Mesenchymal stem cell (in vitro differentiated cells and primary cell): ENCODE measurements around the gene AP2S1.
A peak's percentile ranks its signal among the peaks of the same experiment; 100 is the strongest.
"Not testable (repeated sequence)": the region's sequence is repeated elsewhere in the genome, so short reads cannot be mapped to it uniquely, and the experiment has no call there.

Source experiments
- DNase-seq: peaks from one replicate; pipeline ENCODE4 v3.0.0-alpha.2; 2013
- H2AFZ ChIP-seq: one replicate; pipeline ENCODE4 v1.6.1; 2013; ENCODE audit warnings: low read depth, mild to moderate bottlenecking, control low read depth, inconsistent platforms, low read length, moderate library complexity
- H2AK5ac ChIP-seq: 2 replicates; pipeline ENCODE4 v1.6.1; 2013; ENCODE audit warnings: low read length, moderate library complexity, mild to moderate bottlenecking, inconsistent platforms; ENCODE audit not compliant: severe bottlenecking
- H2BK120ac ChIP-seq: one replicate; pipeline ENCODE4 v1.6.1; 2013; ENCODE audit warnings: low read depth, mild to moderate bottlenecking, inconsistent platforms, low read length, moderate library complexity
- H2BK12ac ChIP-seq, 2 experiments: one replicate each; pipeline ENCODE4 v1.6.1; 2013; ENCODE audit warnings: inconsistent platforms in 2 of 2, low read length in 2 of 2, mild to moderate bottlenecking in 2 of 2, moderate library complexity in 2 of 2, control low read depth in 1 of 2
- H2BK15ac ChIP-seq: one replicate; pipeline ENCODE4 v1.6.1; 2013; ENCODE audit warnings: mild to moderate bottlenecking, low read depth, inconsistent platforms; ENCODE audit not compliant: poor library complexity, severe bottlenecking
- H2BK5ac ChIP-seq: 2 replicates; pipeline ENCODE4 v1.6.1; 2013; ENCODE audit warnings: low read depth, mild to moderate bottlenecking, low read length, control low read depth, inconsistent platforms; ENCODE audit not compliant: poor library complexity, severe bottlenecking
- H3K14ac ChIP-seq, 2 experiments: one replicate each; pipeline ENCODE4 v1.6.1; 2013; ENCODE audit warnings: inconsistent platforms in 2 of 2, low read length in 2 of 2, control low read depth in 1 of 2, mild to moderate bottlenecking in 1 of 2, moderate library complexity in 1 of 2
- H3K18ac ChIP-seq, 2 experiments: one replicate each; pipeline ENCODE4 v1.6.1; 2013; ENCODE audit warnings: inconsistent platforms in 2 of 2, low read length in 2 of 2, control low read depth in 1 of 2, low read depth in 1 of 2, mild to moderate bottlenecking in 1 of 2
- H3K23ac ChIP-seq, 2 experiments: one replicate each; pipeline ENCODE4 v1.6.1; 2013; ENCODE audit warnings: inconsistent platforms in 2 of 2, low read length in 2 of 2, mild to moderate bottlenecking in 2 of 2, moderate library complexity in 2 of 2, control low read depth in 1 of 2
- H3K27ac ChIP-seq: 2 replicates; pipeline ENCODE4 v1.5.1; 2013; ENCODE audit warnings: mild to moderate bottlenecking, moderate library complexity, low read length, control low read depth, inconsistent platforms; ENCODE audit not compliant: poor library complexity, severe bottlenecking
- H3K27me3 ChIP-seq, 2 experiments: 2 replicates each; pipeline versions ENCODE4 v1.6.1 to v1.7.0; 2013; ENCODE audit warnings: low read length in 2 of 2, mild to moderate bottlenecking in 2 of 2, moderate library complexity in 2 of 2, control low read depth in 1 of 2, inconsistent platforms in 1 of 2; ENCODE audit not compliant: control insufficient read depth in 1 of 2, insufficient read depth in 1 of 2
- H3K36me3 ChIP-seq, 2 experiments: 2 replicates each; pipeline versions ENCODE4 v1.6.1 to v1.7.0; 2013; ENCODE audit warnings: low read length in 2 of 2, control low read depth in 1 of 2, inconsistent platforms in 1 of 2, low read depth in 1 of 2, mild to moderate bottlenecking in 1 of 2; ENCODE audit not compliant: insufficient read depth in 2 of 2, control insufficient read depth in 1 of 2
- H3K4ac ChIP-seq, 2 experiments: one replicate each; pipeline ENCODE4 v1.6.1; 2013; ENCODE audit warnings: inconsistent platforms in 2 of 2, low read length in 2 of 2, mild to moderate bottlenecking in 2 of 2, moderate library complexity in 2 of 2, control low read depth in 1 of 2, low read depth in 1 of 2
- H3K4me1 ChIP-seq: 2 replicates; pipeline ENCODE4 v1.6.1; 2013; ENCODE audit warnings: low read depth, low read length, control low read depth; ENCODE audit not compliant: control insufficient read depth, insufficient read depth
- H3K4me2 ChIP-seq: 2 replicates; pipeline ENCODE4 v1.6.1; 2013; ENCODE audit warnings: low read length, mild to moderate bottlenecking, inconsistent platforms; ENCODE audit not compliant: poor library complexity, severe bottlenecking
- H3K4me3 ChIP-seq, 2 experiments: 2 replicates each; pipeline versions ENCODE4 v1.5.1 to v1.7.0; 2013; ENCODE audit warnings: low read length in 2 of 2, mild to moderate bottlenecking in 2 of 2, control low read depth in 1 of 2, low read depth in 1 of 2; ENCODE audit not compliant: insufficient read depth in 1 of 2
- H3K79me1 ChIP-seq: replicated peaks from 2 replicates; pipeline ENCODE4 v1.6.1; 2013; ENCODE audit warnings: mild to moderate bottlenecking, control low read depth, low read length, inconsistent platforms; ENCODE audit not compliant: poor library complexity, severe bottlenecking
- H3K9ac ChIP-seq: 2 replicates; pipeline ENCODE4 v1.7.0; 2013; ENCODE audit warnings: mild to moderate bottlenecking, low read length, moderate library complexity
- H3K9me3 ChIP-seq: 2 replicates; pipeline ENCODE4 v1.7.0; 2013; ENCODE audit warnings: mild to moderate bottlenecking, low read length; ENCODE audit not compliant: control insufficient read depth
- H4K8ac ChIP-seq: one replicate; pipeline ENCODE4 v1.6.1; 2013; ENCODE audit warnings: inconsistent platforms, mild to moderate bottlenecking, low read length, moderate library complexity
- H4K91ac ChIP-seq: one replicate; pipeline ENCODE4 v1.6.1; 2013; ENCODE audit warnings: mild to moderate bottlenecking, low read length, inconsistent platforms
- WGBS: methylation state at CpG from one replicate; pipeline ENCODE4 v1.1.7; 2013; ENCODE audit warnings: mixed read lengths; 5-methylcytosine and 5-hydroxymethylcytosine counted together

Gene AP2S1

GRCh38 chr19:46812977-46813838 is 37.4 kb downstream of the AP2S1 start:
- H2BK15ac ChIP-seq = no peak overlapping the region
- no peaks in the 10 kb centered on the region for H3K36me3 ChIP-seq
- no peaks in the 10 kb centered on the region for H3K79me1 ChIP-seq
- H2AK5ac ChIP-seq = no peak overlapping the region
- no peak overlapping the region for H3K23ac ChIP-seq
- H2BK12ac ChIP-seq = peak overlapping the region; percentile 73 to 95
- no peak overlapping the region for H3K4me2 ChIP-seq
- WGBS = 62% methylated on average over 23 of the region's 24 CpGs
- peaks cover 8% of the 10 kb centered on the region for H3K4me1 ChIP-seq
- peaks cover 0 to 6% of the 10 kb centered on the region in 2 experiments for H3K27me3 ChIP-seq
- no peak overlapping the region for H3K4me3 ChIP-seq
- no peak overlapping the region for H3K27ac ChIP-seq
- H2AFZ ChIP-seq = no peak overlapping the region
- H4K91ac ChIP-seq = peak overlapping the region; percentile 55
- H3K14ac ChIP-seq = no peak overlapping the region
- no peak for DNase-seq
- H2BK5ac ChIP-seq = no peak overlapping the region
- peak overlapping the region; percentile 35 for H4K8ac ChIP-seq
- H3K18ac ChIP-seq = no peak overlapping the region
- no peak overlapping the region for H2BK120ac ChIP-seq
- H3K4ac ChIP-seq = no peak overlapping the region
- no peaks in the 10 kb centered on the region for H3K9me3 ChIP-seq
- no peak overlapping the region for H3K9ac ChIP-seq

DNA sequence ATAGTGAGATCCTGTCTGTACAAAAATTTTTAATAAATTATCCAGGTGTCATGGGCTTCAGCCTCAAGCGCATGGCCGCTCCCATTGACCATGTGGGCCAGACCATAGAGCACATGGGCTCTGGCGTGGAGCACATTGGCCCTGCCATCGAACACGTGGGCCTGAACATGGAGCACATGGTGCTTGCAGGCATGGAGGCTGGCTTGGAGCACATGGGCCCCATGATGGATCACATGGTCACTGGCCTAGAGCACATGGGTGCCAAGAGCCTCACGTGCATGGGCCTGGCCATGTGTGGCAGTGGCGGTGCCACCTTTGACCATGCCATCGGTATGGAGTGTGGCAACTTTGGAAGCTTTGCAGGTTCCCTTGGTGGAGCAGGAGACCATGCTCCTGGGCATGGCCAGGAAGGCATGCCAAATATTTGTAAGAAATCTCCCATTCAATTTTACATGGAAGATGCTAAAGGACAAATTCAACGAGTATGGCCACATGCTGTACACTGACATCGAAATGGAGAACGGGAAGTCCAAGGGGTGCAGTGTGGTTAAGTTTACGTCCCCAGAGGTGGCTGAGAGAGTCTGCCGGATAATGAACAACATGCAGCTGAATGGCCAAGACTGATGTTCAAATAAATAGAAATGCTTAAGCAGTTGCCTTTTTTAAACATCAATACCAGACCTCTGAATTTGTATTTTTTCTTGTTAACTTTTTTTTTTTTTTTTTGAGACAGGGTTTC is 40.9 kb downstream of the AP2S1 start:
- no peak overlapping the region for H4K91ac ChIP-seq
- no peak overlapping the region for H3K23ac ChIP-seq
- 97% methylated on average over 13 of the region's 13 CpGs for WGBS
- H4K8ac ChIP-seq = no peak overlapping the region
- no peak overlapping the region for H3K9ac ChIP-seq
- H3K4me1 ChIP-seq = peaks cover 8% of the 10 kb centered on the region
- no peaks in the 10 kb centered on the region for H3K36me3 ChIP-seq
- H2AFZ ChIP-seq = no peak overlapping the region
- H2BK15ac ChIP-seq = no peak overlapping the region
- no peaks in the 10 kb centered on the region for H3K79me1 ChIP-seq
- H3K18ac ChIP-seq = no peak overlapping the region
- no peaks in the 10 kb centered on the region for H3K27me3 ChIP-seq
- H3K9me3 ChIP-seq = no peaks in the 10 kb centered on the region
- no peak overlapping the region for H3K4me3 ChIP-seq
- H3K27ac ChIP-seq = no peak overlapping the region
- no peak overlapping the region for H2BK12ac ChIP-seq
- no peak overlapping the region for H3K4me2 ChIP-seq
- no peak overlapping the region for H3K14ac ChIP-seq
- no peak overlapping the region for H2BK5ac ChIP-seq
- no peak overlapping the region for H2BK120ac ChIP-seq
- H3K4ac ChIP-seq = no peak overlapping the region
- DNase-seq = no peak
- H2AK5ac ChIP-seq = no peak overlapping the region

DNA sequence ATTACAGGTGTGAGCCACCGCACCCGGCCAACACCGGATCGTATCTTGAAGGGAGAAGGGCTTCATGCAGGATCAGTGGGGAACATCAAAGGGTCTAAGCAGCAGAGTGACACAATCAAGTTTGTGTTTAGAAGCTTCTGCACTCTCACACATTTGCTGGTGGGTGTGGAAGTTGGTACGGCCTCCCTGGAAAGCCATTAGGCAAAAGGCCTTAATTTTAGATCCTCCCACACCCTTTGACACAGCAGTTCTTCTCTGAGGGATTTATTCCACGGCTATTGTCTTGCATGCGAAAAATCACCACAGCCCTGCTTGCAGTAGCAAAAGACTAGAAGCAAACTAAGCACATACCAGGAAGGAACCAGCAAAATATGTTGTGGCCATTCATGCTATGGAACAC is 44.0 kb downstream of the AP2S1 start:
- Histone ChIP-seq H2BK120ac (no peak overlapping the region), H2BK5ac (no peak overlapping the region), H2AK5ac (no peak overlapping the region), H3K23ac (no peak overlapping the region), H3K14ac (peak overlapping the region in 1 of 2 experiments; percentile 55), H3K4me2 (no peak overlapping the region), H3K4me1 (no peaks in the 10 kb centered on the region), H3K4ac (no peak overlapping the region), H3K4me3 (no peak overlapping the region), H3K79me1 (no peaks in the 10 kb centered on the region), H3K18ac (no peak overlapping the region), H4K91ac (no peak overlapping the region), H3K9ac (no peak overlapping the region), H3K27me3 (no peaks in the 10 kb centered on the region), H3K36me3 (no peaks in the 10 kb centered on the region), H4K8ac (no peak overlapping the region), H2AFZ (no peak overlapping the region), H3K9me3 (no peaks in the 10 kb centered on the region), H2BK12ac (no peak overlapping the region), H2BK15ac (no peak overlapping the region), H3K27ac (no peak overlapping the region)
- 90% methylated on average over 7 of the region's 7 CpGs for WGBS
- DNase-seq = no peak

GRCh38 chr19:46804432-46804831 is 46.2 kb downstream of the AP2S1 start:
- H2BK120ac ChIP-seq, H3K23ac ChIP-seq, H3K27ac ChIP-seq, H2BK12ac ChIP-seq, H2BK15ac ChIP-seq, H3K4me3 ChIP-seq, H3K27me3 ChIP-seq, H3K79me1 ChIP-seq, H3K4me2 ChIP-seq, DNase-seq, H3K4me1 ChIP-seq, H4K91ac ChIP-seq, H4K8ac ChIP-seq, H3K9ac ChIP-seq, H3K14ac ChIP-seq, H3K18ac ChIP-seq, H3K9me3 ChIP-seq, H2AK5ac ChIP-seq, H3K4ac ChIP-seq, H3K36me3 ChIP-seq, H2AFZ ChIP-seq, H2BK5ac ChIP-seq: not testable (repeated sequence)
- WGBS = 97% methylated on average over 3 of the region's 4 CpGs
